ENCODE results near the gene KRT71. TPM values are rescaled to one million over a fixed set of nuclear protein-coding genes. Genes with fewer than 3 reads are reported as not detected.

The KRT71 gene
- total and polyA plus RNA-seq, 2 of the 8 experiments (the other 6 are each of a cell fraction or from before 2014, with no cell fraction given), result not detected

- TF ChIP-seq CHD7 (IDR thresholded peaks at IDR 0.05; ENCODE audit: insufficient replicate concordance, low read length), result no peak
- no peak for TF ChIP-seq POU5F1 (IDR thresholded peaks at IDR 0.05; ENCODE audit: low read depth, low read length)
- no peak for TF ChIP-seq NANOG (IDR thresholded peaks at IDR 0.05; ENCODE audit: insufficient read depth, low read depth, low read length, poor library complexity, severe bottlenecking)
- no peak for TF ChIP-seq ZNF274 (IDR thresholded peaks at IDR 0.05; ENCODE audit: borderline replicate concordance, extremely low read depth, low read length)
- TF ChIP-seq CHD1 (IDR thresholded peaks at IDR 0.05; ENCODE audit: low read depth, low read length), result no peak
Observed at GRCh38 chr12:52570511-52570910, 17.6 kb upstream of the KRT71 start (continued).

Measured in H1 (cell line).